Esophagus squamous epithelium (tissue), 5 donors: ENCODE data around the gene CMBL. TPM values are rescaled to one million over a fixed set of nuclear protein-coding genes. Genes with fewer than 3 reads are reported as not detected.

Source experiments
- DNase-seq: peaks from one replicate; lab custom pipeline; 2025; lab: John Stamatoyannopoulos, UW
- H3K27ac ChIP-seq, 4 donors: fragments of 200-600 bp; sonication (generic); one replicate each; pipeline ENCODE4 v1.5.1; 2016 to 2019; ENCODE audit warnings: mild to moderate bottlenecking in 1 of 4
- H3K27me3 ChIP-seq, 4 donors: fragments of 200-600 bp; sonication (generic); 1 replicate in 3 of 4; 2 replicates in 1 of 4; pipeline versions ENCODE4 v1.5.1 to v1.6.0; 2017 to 2021; ENCODE audit warnings: antibody characterized with exemption in 1 of 4
- H3K36me3 ChIP-seq, 3 donors: fragments of 200-600 bp; sonication (generic); one replicate each; pipeline ENCODE4 v1.5.1; 2016 to 2019
- H3K4me1 ChIP-seq, 3 donors: fragments of 200-600 bp; sonication (generic); one replicate each; pipeline ENCODE4 v1.5.1; 2017 to 2019
- H3K4me3 ChIP-seq, 4 donors: fragments of 200-600 bp; sonication (generic); 1 replicate in 3 of 4; 2 replicates in 1 of 4; pipeline ENCODE4 v1.5.1; 2016 to 2019; ENCODE audit warnings: mild to moderate bottlenecking in 2 of 4, moderate library complexity in 1 of 4
- H3K9me3 ChIP-seq, 3 donors: fragments of 200-600 bp; sonication (generic); one replicate each; pipeline ENCODE4 v1.5.1; 2016 to 2019
- CTCF ChIP-seq, 6 experiments: fragments of 450-650 bp in 4 of 6; fragments of 200-600 bp in 2 of 6; sonication (generic) in 2 of 6; IDR thresholded peaks; one replicate each; pipeline ENCODE4 v1.5.1; 2016 to 2019; ENCODE audit warnings: antibody characterized with exemption in 6 of 6, mild to moderate bottlenecking in 4 of 6, moderate library complexity in 4 of 6
- POLR2A ChIP-seq, 4 donors: fragments of 450-650 bp; IDR thresholded peaks; one replicate each; pipeline ENCODE4 v1.6.1; 2017; ENCODE audit warnings: antibody characterized with exemption in 4 of 4, mild to moderate bottlenecking in 4 of 4, moderate library complexity in 3 of 4
- WGBS, 2 donors: methylation state at CpG; one replicate each; pipeline ENCODE4 v1.1.5; 2018; 5-methylcytosine and 5-hydroxymethylcytosine counted together
- intact Hi-C: fragments of 100-400 bp; cut with DNase I; formaldehyde crosslinking; loops from one replicate; pipeline ENCODE4 v1.15.0; 2022
- small RNA-seq, 4 donors: library from RNA; depleted of rRNA; stranded (forward); fragments of <200 nt; gene quantifications; one replicate each; pipeline ENCODE3, GENCODE V24; 2016
- total RNA-seq, 4 donors: library from RNA; depleted of rRNA; stranded (reverse); fragments of >200 nt; gene quantifications; one replicate each; pipeline ENCODE4 v1.1.0, GENCODE V29; 2016
- donor health status: DM: yes; HTN: yes; CAD: no.

The CMBL gene
- total RNA-seq, 4 donors from 2014 or later, result 1.1 to 2.1 (median 1.8) TPM

GRCh38 chr5:10228288-10228687 is 79.4 kb downstream of the CMBL start:
- no peaks in the 10 kb centered on the region for H3K9me3 ChIP-seq
- H3K4me3 ChIP-seq, result no peak overlapping the region
- peaks cover 0 to 20% (median 0%) of the 10 kb centered on the region in 3 donors for H3K36me3 ChIP-seq
- TF ChIP-seq POLR2A (IDR thresholded peaks at IDR 0.05), result no peak
- TF ChIP-seq CTCF (IDR thresholded peaks at IDR 0.05), result no peak
- H3K4me1 ChIP-seq, result no peaks in the 10 kb centered on the region
- no peak for DNase-seq
- WGBS, 2 donors, result 85 to 97% methylated on average over 1 of the region's 1 CpG
- no peak overlapping the region for H3K27ac ChIP-seq
- intact Hi-C loops, result no loop called here
- no peaks in the 10 kb centered on the region for H3K27me3 ChIP-seq

Small RNAs within 50 kb of the gene (small RNA-seq; reads per million reads assigned to genes)
- 0 reads per million in 4 donors for gene RF00019

Other genes with a start within 250 kb of the CMBL start
- 10 to 100 TPM; 10.3 to 18.5 (median 15.9) TPM for gene ATPSCKMT, start 58.0 kb downstream of the CMBL start, total RNA-seq
- gene CCT5, start 57.6 kb downstream of the CMBL start, total RNA-seq, result 100 to 1,000 TPM; 122 to 331 (median 226) TPM
- gene MARCHF6, start 45.8 kb upstream of the CMBL start, total RNA-seq, result 10 to 100 TPM; 27.6 to 67.1 (median 37.0) TPM
- gene ROPN1L, start 134.0 kb upstream of the CMBL start, total RNA-seq, result under 1 TPM in 1 of 4 donors, not detected in 3; 0.38 TPM